ENCODE data around the gene PITPNC1.

DNA sequence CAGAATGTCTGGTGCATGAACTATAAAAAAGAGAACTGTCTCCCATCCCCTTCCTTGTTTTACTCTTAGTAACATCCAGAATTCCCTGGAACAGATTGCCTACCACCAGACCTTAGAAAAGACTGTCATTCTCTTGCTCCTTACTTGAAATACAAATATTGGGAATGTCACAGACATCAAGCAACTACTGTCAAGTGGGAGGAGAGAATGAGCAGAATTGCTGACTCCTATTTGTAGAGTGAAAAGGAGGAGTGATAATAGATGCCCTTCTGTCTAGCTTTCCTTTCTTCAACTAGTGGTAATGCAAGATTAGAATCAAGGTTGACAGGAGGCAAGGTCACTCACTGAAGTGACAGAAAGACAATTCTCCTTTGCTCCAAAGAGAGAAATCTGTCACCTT is 316.7 kb downstream of the PITPNC1 start:
- TF ChIP-seq POLR2A (IDR thresholded peaks at IDR 0.05) = no peak
- TF ChIP-seq, protein P1, sequence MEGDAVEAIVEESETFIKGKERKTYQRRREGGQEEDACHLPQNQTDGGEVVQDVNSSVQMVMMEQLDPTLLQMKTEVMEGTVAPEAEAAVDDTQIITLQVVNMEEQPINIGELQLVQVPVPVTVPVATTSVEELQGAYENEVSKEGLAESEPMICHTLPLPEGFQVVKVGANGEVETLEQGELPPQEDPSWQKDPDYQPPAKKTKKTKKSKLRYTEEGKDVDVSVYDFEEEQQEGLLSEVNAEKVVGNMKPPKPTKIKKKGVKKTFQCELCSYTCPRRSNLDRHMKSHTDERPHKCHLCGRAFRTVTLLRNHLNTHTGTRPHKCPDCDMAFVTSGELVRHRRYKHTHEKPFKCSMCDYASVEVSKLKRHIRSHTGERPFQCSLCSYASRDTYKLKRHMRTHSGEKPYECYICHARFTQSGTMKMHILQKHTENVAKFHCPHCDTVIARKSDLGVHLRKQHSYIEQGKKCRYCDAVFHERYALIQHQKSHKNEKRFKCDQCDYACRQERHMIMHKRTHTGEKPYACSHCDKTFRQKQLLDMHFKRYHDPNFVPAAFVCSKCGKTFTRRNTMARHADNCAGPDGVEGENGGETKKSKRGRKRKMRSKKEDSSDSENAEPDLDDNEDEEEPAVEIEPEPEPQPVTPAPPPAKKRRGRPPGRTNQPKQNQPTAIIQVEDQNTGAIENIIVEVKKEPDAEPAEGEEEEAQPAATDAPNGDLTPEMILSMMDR (IDR thresholded peaks at IDR 0.05) = no peak

Measured in Peyer's patch (tissue), 4 donors.